Inflammatory macrophage (primary cell): ENCODE measurements around the gene OR2V2.
A peak's percentile ranks its signal among the peaks of the same experiment; 100 is the strongest.
"Not testable (repeated sequence)": the region's sequence is repeated elsewhere in the genome, so short reads cannot be mapped to it uniquely, and the experiment has no call there.

Experiments used
- DNase-seq, 2 donors: peaks; one replicate each; pipeline ENCODE4 v3.0.0-alpha.2; 2020 to 2022

Gene OR2V2

DNA sequence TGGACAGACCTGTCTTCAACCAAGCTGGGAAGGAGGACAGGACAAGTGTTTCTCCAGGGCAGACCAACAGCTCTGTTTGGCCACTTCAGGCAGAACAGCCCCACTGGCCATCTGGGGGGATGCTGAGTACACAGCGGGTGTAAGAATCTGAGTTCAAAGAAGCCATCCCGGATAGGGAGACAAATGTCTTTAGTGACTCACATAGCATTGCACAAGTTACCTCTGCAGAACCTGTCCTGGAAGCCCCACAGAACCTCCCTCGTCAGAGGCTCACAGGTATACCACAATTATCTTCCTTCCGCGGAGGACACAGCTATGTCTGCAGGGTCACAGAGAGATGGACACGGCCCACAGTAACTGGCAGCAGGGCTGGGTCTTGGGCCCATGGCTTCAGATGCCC is 2.0 kb downstream of the OR2V2 start:
- DNase-seq = no peak

DNA sequence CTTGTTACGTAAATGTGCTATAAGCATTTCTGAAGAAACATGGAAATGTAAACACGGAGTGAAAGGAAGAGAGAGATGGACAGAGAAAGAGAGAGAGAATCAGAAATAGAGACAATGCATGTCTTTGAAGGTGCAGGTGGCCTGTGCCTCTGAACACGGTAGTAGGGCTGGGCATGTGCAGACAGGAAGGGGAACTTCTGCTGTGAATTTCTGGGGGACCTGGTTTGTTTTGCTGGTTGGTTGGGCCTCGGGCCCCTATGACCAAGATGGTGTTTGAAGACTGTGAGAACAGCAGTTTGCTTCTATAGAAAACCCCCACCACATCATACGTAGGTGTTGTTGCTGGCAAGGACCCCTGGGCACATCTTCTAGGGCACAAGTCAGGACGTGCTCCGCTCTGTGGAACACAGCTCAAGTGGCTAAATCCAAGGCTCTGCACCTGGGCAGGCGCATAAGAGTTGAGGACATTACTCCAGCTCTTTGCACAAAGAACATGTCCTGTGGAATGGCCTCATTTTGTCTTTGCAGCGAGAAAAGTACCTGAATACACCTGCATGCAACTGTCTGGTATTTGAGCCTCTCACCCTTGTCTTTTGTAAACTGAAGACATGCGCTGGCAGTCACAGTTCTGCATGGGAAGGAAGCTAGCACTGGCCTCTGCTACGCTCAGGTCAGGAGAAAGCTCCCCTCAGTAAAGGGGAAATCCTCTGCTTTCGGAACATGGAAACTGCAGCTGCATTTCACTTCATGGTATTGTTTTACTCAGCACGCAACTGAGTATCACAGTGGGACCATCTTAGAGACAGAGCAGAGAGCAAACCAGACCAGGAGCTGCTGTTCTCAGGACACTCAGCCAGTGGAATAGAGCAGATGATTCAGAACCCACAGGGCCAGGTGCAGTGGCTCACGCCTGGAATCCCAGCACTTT is 2.7 kb downstream of the OR2V2 start:
- no peak for DNase-seq

DNA sequence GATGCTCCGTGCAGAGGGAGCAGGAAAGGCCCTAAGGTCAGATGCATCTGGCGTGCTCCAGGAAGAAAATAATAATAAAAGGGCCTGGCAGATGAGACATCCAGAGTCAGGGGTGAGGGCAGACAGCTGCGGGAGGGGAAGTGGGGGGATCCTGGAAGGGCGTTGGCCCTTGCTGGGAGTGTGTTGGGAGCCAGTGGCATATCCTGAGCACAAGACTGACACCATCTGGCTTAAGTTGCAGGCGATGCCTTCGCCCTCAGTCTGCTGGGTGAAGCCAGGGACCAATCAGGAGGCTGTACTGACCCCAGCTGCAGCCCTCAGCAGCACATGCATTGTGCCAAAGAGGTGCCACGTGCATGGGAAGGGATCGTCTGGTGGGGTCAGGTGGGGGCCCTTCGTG is 3.8 kb downstream of the OR2V2 start:
- no peak for DNase-seq

DNA sequence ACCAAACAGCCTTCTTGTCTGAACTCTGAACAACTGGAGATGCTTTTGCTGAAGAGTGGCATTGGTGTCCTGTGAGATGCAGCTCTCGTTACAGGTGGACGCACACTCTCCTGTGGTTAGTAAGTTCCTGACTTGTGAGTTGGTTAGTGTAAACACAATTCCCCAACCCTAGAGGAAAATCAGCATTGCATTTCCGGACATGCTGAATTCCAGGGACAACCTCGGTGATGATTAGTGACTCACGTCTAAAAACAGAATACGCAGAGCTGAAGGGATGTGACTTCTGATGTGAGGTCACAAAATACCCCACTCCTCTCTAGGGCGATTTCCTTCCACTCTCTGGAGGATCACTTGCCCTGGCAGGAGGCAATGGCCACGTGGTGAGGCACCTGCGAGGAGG is 5.0 kb downstream of the OR2V2 start:
- no peak for DNase-seq

DNA sequence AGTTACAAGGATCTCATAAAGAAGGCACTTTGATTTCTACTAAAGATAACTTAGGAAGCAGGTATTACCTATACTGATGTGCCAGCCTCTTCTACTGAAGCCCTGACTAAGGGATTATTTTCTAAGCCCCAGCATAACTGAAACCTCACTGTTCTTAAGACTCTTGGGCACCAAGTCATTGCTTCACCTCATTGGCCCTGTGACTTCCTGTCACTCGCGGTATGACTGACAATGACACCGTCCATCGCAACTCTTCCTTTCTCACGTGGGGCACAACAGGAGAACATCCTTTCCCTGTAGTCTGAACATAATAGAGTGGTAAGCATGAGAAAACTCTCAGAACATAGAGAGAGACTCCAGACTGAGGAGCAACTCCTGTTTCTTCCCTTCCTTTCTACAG is 6.4 kb downstream of the OR2V2 start:
- peak; percentile 10 to 44 for DNase-seq

DNA sequence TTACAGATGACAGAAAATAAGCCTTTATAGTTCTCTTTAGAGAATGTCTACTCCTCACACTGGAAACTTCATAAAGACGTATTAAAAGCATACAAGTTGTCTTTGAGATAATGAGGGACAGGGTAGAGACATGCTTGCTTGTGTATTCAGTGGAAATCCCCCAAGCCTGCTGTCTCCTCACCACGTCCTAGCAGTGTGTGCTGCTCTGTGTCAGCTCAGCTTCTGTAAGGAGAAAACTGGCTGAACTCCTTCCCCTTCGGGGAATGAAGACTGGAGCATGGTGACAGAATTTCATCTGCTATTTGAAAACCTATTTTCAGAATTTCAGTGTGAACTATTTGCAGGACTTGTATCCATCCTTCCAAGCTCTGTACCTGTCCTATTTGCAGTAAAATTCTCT is 9.4 kb downstream of the OR2V2 start:
- DNase-seq = no peak

DNA sequence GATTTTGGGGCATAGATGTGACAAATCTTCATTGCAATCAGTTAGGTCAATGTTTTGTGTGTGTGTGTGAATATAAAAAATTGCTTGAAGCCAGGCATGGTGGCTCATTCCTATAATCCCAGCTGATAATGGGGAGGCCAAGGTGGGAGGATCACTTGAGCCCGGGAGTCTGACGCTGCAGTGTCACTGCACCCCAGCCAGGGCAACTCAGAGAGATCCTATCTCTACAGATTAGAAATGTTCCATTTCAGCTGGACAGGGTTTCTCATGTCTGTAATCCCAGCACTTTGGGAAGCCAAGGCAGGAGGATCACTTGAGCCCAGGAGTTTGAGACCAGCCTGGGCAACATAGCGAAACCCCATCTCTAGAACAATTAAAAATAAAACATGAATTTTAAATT is 11.5 kb downstream of the OR2V2 start:
- no peak for DNase-seq

DNA sequence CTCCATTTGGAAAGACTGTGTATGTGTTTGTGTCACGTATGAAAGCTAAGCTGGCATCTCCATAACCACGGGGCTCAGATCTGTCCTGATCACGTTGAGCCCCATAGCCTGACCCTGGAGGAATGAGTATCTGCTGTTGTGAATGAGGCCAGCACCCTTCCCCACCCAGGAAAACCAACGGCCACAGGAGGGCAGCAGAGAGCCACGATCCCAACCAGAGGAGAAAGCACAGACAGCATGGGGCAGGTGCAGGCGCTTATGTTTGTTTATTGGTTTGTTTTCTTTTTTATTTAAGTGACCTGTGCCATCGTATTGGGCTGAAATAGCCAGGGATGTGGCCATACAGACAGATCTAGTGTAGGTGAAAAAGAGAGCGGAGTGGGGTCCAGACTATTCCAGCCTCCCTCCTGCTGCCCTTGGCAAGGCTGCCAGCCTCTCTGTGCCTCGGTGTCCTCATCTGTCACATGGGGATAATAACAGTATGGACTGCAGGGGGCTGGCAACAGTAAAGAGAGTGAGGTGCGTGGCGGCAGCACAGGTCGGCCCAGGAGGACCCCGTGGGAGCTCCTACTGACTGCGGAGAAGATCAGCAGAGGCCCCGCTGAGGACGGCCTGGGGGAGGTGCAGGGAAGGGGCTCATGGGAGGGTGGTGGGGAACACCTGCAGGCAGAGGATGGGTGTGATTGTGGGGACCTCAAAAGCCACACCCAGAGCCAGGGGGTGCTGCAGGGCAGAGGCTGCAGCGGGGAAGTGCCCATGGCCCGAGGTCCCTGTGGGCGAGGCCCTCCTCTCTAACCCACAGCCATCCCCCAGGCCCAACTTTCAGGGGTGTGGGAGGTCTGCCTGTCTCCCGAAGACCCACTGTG is 12.1 kb downstream of the OR2V2 start:
- peak; percentile 81 to 82 for DNase-seq

DNA sequence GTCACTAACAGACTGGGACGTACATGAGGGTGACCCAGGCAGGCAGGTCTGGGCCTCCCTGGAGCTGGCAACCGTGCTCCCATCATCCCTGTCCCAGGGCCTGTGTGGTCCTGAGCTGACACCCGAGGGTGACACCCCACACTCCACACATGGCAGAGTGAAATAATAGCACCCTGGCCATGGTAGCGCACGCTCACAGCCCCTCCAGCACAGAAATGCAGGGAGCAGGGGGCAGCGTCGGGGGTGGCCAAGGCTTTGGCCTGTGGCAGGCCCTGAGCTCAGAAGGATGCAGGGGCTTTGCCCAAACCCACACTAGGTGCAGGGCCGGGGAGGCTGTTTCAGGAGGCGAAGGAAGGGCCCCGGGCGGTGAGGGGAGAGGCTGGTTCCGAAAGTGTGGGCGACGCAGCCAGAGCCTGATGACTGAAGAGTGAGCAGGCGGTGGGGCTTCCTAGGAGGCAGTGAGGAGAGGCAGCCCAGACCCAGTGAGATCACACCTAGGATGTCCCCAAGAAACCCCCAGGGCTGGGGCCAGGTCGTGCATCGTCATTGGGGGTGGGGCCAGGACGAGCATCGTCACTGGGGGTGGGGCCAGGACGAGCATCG is 12.9 kb downstream of the OR2V2 start:
- DNase-seq = no peak

DNA sequence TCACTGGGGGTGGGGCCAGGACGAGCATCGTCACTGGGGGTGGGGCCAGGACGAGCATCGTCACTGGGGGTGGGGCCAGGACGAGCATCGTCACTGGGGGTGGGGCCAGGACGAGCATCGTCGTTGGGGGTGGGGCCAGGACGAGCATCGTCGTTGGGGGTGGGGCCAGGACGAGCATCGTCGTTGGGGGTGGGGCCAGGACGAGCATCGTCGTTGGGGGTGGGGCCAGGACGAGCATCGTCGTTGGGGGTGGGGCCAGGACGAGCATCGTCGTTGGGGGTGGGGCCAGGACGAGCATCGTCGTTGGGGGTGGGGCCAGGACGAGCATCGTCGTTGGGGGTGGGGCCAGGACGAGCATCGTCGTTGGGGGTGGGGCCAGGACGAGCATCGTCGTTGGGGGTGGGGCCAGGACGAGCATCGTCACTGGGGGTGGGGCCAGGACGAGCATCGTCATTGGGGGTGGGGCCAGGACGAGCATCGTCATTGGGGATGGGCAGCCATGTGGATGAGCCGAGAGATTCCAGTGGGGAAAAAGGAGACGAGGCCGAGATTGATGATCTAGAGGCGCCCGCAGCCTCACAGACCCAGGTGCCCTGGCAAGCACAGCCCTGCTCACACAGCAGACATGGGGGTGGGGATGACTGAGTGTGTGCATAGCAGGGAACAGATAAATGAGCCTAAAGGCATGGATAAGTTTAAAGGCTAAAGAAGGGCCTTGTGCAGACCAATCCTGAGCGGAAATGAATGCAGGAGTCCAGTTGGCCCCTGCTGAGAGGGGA is 13.6 kb downstream of the OR2V2 start:
- DNase-seq = not testable (repeated sequence)

DNA sequence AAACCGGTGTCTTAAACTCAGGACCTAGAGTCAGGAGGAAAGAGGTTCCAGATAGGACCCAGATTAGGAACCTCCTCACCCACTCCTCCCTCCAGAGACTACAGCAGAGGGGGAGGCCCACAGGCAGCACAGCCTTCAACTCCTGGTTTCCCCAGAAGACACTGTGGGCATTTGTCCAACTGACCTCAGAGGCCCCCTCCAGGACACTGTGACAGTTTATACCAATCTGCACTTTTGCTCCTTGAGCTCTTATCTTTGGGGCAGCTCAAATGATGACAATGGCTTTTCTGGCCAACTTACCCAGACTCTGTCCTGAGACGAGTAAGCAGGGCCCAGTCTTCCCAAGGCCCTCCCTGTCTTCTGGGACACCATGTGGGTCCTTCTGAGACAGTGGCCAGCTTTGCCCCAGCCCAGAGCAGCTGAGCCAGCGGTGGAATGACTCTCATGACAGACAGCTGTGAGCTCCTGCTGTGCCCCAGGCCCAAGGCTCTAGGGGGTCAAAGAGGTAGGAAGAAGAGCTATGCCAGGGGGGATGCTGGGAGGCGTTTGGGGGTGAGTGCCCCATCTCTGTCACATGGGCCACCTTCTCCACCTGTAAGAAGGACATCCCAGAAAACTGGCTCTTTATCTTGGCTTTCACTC is 14.3 kb downstream of the OR2V2 start:
- DNase-seq = no peak

DNA sequence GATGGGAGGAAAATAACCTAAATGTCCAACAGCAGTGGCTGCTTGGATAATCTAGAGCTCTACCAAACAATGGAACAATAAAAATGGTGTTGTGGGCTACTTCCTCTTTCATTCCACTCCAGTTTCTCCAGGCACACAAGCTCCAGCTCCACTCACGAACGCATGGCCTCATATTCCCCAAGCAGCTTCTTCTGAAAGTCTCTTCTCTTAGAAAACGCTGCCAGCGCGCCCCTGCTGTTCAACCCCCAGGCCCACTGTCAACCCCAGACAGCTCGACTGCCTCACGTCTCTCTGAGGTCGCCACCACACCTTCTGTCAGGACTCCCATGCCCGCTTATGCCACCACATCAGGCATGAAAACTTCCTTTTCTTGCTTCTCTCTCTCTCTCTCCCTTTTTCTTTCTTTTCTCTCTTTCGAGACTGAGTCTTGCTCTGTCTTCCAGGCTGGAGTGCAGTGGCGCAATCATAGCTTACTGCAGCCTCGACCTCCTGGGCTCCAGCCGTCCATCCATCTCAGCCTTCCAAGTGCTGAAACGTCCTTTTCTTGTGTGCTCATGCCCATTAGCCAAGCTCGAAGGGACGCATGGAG is 16.2 kb downstream of the OR2V2 start:
- no peak for DNase-seq

DNA sequence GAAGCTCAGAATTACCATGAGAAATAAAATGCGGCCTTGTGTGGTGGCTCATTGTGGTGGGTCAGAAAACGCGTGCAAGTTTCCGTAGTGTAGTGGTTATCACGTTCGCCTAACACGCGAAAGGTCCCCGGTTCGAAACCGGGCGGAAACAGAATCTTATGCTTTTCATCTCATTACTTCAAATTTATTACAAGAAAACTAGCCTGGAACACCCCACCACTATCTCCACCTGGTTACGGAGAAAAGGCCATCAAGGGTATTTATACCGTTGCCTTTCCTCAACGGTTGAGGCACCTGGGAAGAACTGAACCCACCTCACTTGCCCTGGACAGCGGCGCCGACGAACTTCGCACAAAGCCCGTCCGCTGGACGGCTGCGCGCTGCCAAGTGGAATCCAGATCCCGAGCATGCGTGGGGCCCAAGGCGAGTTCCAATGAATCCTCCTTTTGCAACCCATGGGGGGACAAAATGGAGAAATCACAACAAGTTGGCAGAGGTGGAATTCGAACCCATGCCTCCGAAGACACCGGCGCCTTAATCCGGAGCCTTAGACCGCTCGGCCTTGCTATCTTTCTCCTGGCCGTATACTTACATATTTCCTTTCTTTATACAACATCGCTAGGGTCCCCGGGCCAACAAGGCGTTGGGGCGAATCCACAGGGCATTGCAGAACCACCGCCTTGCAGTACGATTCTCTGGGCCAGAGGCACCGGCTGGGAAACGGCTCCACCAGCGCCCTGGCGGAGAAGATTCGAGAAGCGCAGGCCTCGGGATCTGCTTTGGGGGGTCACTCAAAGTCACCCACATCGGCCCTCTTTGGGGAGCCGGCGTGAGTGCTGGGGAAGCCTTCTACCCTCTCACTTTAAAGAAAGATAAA is 16.9 kb downstream of the OR2V2 start:
- DNase-seq = no peak

DNA sequence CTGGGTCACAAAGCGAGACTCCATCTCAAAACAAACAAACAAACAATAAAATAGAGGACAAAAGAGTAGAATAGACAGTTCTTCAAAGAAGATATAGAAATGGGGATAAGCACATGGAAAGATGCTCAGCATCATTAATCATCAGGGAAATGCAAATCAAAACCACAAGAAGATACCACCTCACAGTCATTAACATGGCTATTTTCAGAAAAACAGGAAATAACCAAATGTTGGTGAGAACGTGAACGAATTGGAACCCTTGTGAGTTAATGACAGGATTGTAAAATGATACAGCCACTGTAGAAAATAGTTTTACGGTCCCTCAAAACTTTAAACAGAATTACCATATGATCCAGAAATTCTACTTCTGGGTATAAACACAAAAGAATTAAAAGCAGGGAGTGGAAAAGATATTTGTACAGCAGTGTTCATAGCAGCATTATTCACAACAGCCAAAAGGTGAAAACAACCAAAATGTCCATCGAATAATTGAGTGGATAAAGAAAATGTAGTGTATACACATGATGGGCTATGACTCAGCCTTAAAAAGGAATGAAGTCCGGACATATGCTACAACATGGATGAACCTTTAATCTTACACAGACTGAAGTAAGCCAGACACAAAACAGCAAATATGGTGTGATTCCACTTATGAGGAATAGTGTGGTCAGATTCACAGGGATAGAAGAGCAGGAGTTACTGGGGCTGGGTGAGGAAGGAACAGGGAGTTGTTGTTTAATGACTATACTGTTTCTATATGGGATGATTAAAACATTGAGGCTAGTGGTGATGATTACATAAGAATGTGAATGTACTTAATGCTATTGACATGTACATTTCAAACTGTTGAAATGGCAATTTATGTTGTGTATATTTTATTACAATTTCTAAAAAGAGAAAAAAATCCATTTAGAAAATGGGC is 19.7 kb downstream of the OR2V2 start:
- no peak for DNase-seq

DNA sequence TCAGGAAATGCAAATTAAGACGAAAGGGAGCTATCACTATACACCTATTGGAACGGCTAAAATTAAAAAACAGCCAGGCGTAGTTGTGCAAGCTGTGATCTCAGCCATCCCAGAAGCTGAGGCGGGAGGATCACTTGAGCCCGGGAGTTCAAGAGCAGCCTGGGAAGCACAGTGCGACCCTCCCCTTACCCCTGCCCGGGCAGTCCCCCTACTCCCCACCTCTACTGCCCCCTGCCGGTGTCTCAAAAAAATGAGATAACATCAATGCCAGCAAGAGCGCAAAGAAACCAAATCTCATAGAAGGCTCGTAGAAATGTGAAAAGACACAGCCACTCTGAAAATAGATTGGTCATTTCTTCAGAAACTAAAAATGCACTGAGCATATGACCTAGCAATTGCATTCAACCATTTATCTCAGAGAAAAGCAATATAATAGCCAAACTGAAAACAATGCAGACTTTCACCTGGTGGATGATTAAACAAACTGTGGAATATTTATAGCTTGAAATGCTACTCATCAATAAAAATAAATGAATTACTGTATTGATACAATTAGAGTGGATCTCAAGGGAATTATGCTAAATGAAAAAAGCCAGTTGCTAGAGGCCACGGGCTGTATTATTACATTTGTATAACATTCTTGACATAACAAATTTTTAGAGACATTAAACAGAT is 20.6 kb downstream of the OR2V2 start:
- no peak for DNase-seq

DNA sequence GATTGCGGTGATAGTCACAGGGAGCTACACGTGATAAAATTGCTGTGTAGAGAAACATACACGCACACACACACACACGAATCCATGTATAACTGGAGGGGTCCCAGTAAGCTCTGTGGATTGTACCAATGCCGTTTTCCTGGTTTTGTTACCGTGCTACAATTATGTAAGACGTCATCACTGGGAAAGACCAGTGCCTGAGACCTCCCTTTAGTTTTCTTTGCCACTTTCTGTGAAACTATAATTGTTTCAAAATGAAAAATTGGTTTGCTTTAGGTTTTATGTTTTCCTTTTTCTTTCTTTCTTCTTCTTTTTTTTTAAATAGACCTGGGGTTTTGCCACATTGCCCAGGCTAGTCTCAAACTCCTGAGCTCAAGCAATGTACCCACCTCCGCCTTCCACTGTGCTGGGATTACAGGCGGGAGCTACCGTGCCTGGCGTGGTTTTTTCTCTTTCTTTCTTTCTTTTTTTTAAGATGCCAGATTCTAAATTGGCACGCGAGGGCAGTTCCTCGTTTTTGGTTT is 21.3 kb downstream of the OR2V2 start:
- no peak for DNase-seq

DNA sequence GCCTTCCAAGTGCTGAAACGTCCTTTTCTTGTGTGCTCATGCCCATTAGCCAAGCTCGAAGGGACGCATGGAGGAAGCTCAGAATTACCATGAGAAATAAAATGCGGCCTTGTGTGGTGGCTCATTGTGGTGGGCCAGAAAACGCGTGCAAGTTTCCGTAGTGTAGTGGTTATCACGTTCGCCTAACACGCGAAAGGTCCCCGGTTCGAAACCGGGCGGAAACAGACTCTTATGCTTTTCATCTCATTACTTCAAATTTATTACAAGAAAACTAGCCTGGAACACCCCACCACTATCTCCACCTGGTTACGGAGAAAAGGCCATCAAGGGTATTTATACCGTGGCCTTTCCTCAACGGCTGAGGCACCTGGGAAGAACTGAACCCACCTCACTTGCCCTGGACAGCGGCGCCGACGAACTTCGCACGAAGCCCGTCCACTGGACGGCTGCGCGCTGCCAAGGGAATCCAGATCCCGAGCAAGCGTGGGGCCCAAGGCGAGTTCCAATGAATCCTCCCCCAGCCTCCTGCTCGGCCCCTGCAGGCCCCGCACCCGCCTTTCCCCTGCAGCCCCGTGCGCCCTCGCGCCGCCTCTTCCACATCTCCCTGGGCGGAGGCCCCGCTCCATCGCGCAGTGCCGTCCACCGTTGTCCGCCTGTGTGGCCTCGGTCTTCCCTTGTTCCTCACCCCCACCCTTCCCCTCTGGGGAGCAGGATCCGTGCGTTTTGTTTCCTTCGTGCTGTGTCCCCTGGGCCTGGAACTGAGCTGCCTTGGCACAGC is 22.3 kb downstream of the OR2V2 start:
- peak in 1 of 2 donors; percentile 16 for DNase-seq
